ENCODE data around the gene SUGP1. TPM values are rescaled to one million over a fixed set of nuclear protein-coding genes. Genes with fewer than 3 reads are reported as not detected.

SUGP1 gene
- total RNA-seq, 1 donor from 2014 or later, result 59.1 TPM

- Histone ChIP-seq H3K9ac (ENCODE audit: low read length) (no peak overlapping the region), H3K4me2 (ENCODE audit: low read length) (peak overlapping the region; percentile 55), H3K79me2 (ENCODE audit: insufficient read depth, low read length) (no peaks in the 10 kb centered on the region), H3K4me3 (ENCODE audit: insufficient read depth, low read depth, low read length) (no peak overlapping the region), H3K9me3 (ENCODE audit: insufficient read depth, low read depth, low read length) (peaks cover 3% of the 10 kb centered on the region), H3K27ac (ENCODE audit: low read depth, low read length) (no peak overlapping the region), H2AFZ (ENCODE audit: low read depth, low read length) (no peak overlapping the region), H3K27me3 (ENCODE audit: insufficient read depth, low read length) (peaks cover 18% of the 10 kb centered on the region), H4K20me1 (ENCODE audit: insufficient read depth, low read length) (no peaks in the 10 kb centered on the region), H3K36me3 (ENCODE audit: insufficient read depth, low read length) (no peaks in the 10 kb centered on the region), H3K4me1 (ENCODE audit: insufficient read depth, low read length) (no peaks in the 10 kb centered on the region)
- Mint-ChIP-seq H3K9me3 (ENCODE audit: unreplicated experiment) (peaks cover 6% of the 10 kb centered on the region), H3K27me3 (ENCODE audit: low read depth, unreplicated experiment) (peaks cover 49% of the 10 kb centered on the region), H3K4me3 (ENCODE audit: unreplicated experiment) (peak overlapping the region; percentile 84), H3K4me1 (ENCODE audit: low read depth, unreplicated experiment) (peaks cover 7% of the 10 kb centered on the region), H3K27ac (ENCODE audit: unreplicated experiment) (peak overlapping the region; percentile 47), H3K36me3 (ENCODE audit: low read depth, unreplicated experiment) (peaks cover 1% of the 10 kb centered on the region)
- TF ChIP-seq EZH2 (IDR thresholded peaks at IDR 0.05; ENCODE audit: insufficient read depth, low read length), result peak; percentile 66
- TF ChIP-seq, protein P1, sequence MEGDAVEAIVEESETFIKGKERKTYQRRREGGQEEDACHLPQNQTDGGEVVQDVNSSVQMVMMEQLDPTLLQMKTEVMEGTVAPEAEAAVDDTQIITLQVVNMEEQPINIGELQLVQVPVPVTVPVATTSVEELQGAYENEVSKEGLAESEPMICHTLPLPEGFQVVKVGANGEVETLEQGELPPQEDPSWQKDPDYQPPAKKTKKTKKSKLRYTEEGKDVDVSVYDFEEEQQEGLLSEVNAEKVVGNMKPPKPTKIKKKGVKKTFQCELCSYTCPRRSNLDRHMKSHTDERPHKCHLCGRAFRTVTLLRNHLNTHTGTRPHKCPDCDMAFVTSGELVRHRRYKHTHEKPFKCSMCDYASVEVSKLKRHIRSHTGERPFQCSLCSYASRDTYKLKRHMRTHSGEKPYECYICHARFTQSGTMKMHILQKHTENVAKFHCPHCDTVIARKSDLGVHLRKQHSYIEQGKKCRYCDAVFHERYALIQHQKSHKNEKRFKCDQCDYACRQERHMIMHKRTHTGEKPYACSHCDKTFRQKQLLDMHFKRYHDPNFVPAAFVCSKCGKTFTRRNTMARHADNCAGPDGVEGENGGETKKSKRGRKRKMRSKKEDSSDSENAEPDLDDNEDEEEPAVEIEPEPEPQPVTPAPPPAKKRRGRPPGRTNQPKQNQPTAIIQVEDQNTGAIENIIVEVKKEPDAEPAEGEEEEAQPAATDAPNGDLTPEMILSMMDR (IDR thresholded peaks at IDR 0.05; ENCODE audit: insufficient read depth, low read depth, low read length), result no peak
- DNase-seq (ENCODE audit: low read depth) (no peak), FAIRE-seq (no peak)
Measured at GRCh38 chr19:19262190-19263057, 57.9 kb downstream of the SUGP1 start.

GRCh38 chr19:19261350-19262189 lies 58.7 kb downstream of the SUGP1 start:
- peaks cover 7% of the 10 kb centered on the region for H3K4me1 Mint-ChIP-seq (ENCODE audit: low read depth, unreplicated experiment)
- Histone ChIP-seq H3K9ac (ENCODE audit: low read length) (no peak overlapping the region), H2AFZ (ENCODE audit: low read depth, low read length) (peak overlapping the region; percentile 34), H3K9me3 (ENCODE audit: insufficient read depth, low read depth, low read length) (peaks cover 3% of the 10 kb centered on the region), H3K79me2 (ENCODE audit: insufficient read depth, low read length) (no peaks in the 10 kb centered on the region), H3K27me3 (ENCODE audit: insufficient read depth, low read length) (peaks cover 18% of the 10 kb centered on the region), H3K4me1 (ENCODE audit: insufficient read depth, low read length) (no peaks in the 10 kb centered on the region), H3K36me3 (ENCODE audit: insufficient read depth, low read length) (no peaks in the 10 kb centered on the region), H3K4me2 (ENCODE audit: low read length) (peak overlapping the region; percentile 60), H3K4me3 (ENCODE audit: insufficient read depth, low read depth, low read length) (no peak overlapping the region), H3K27ac (ENCODE audit: low read depth, low read length) (no peak overlapping the region), H4K20me1 (ENCODE audit: insufficient read depth, low read length) (no peaks in the 10 kb centered on the region)
- H3K9me3 Mint-ChIP-seq (ENCODE audit: unreplicated experiment), result peaks cover 6% of the 10 kb centered on the region
- H3K4me3 Mint-ChIP-seq (ENCODE audit: unreplicated experiment), result peak overlapping the region; percentile 84
- TF ChIP-seq, protein P1 (IDR thresholded peaks at IDR 0.05; ENCODE audit: insufficient read depth, low read depth, low read length), result no peak
- TF ChIP-seq EZH2 (IDR thresholded peaks at IDR 0.05; ENCODE audit: insufficient read depth, low read length), result peak; percentile 69
- peak overlapping the region; percentile 47 for H3K27ac Mint-ChIP-seq (ENCODE audit: unreplicated experiment)
- DNase-seq (ENCODE audit: low read depth) (no peak), FAIRE-seq (no peak)
- H3K36me3 Mint-ChIP-seq (ENCODE audit: low read depth, unreplicated experiment), result peaks cover 1% of the 10 kb centered on the region
- H3K27me3 Mint-ChIP-seq (ENCODE audit: low read depth, unreplicated experiment), result peaks cover 54% of the 10 kb centered on the region

Data from astrocyte (in vitro differentiated cells and primary cell).